HT-29 (cell line): ENCODE measurements around the gene ICAM2. TPM values are rescaled to one million over a fixed set of nuclear protein-coding genes. Genes with fewer than 3 reads are reported as not detected.

Experiments
- DNase-seq: peaks from one replicate; pipeline ENCODE4 v3.0.0-alpha.2; 2015; ENCODE audit warnings: low spot score
- total RNA-seq: library from RNA; depleted of rRNA; stranded (reverse); fragments of >200 nt; shearing (Covaris generic); gene quantifications from 2 replicates; pipeline ENCODE4 v1.2.3, GENCODE V29; 2014

ICAM2 gene
- total RNA-seq, 1 experiment from 2014 or later = 0.64 TPM

DNA sequence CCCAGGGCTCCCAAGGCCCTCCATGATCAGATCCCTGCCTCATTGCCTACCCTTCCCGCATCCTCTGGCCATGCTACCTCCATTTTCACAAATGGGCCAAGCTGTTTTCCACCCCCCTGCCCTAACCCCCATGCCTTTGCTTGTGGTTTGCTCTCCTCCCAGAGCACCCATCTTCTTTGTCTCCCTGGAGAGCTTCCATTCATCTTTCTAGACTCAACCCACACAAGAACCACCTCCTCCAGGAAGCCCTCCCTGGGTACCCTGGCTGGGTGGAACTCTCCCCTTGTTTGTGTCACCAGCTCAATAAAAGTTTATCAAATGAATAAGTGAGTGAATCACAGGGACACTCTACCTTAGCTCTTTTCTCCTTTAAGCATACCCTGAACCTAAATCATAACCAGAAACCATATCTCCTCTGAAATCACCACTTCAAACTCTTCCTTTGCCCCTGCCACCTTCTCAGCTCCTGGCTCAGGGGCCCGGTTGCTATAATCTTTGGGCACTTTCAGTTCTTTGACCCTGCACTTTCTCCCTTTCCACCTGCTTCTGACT lies 44.8 kb downstream of the ICAM2 start:
- DNase-seq = no peak

DNA sequence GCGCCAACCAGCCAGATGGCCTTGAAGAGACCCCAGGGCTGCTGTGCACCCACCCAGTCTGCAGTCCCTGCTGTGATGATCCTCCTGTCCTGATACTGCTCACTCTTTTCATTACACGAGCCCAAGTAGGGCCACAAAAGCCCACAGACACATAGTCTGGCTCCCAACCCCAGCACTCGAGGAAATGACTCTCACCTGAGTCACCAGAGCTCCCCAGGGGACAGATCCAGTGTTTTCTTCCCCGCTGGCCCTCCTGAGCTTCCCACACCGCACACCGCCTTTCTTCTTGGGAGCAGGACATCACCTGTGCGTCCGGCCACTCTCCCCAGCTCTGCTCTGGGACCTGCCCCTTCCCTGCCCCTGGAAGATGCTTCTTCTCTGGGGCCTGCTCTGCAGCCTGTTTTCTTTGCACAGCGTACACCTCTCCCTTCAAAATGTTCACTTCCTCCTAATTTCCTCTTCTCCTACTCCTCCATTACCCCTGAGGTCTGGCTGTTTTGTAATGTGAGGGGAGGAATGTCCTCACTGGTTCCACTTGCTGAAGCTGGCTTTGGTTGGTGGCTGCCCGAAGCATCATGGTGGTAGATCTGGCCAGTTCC lies 45.7 kb downstream of the ICAM2 start:
- DNase-seq = no peak

DNA sequence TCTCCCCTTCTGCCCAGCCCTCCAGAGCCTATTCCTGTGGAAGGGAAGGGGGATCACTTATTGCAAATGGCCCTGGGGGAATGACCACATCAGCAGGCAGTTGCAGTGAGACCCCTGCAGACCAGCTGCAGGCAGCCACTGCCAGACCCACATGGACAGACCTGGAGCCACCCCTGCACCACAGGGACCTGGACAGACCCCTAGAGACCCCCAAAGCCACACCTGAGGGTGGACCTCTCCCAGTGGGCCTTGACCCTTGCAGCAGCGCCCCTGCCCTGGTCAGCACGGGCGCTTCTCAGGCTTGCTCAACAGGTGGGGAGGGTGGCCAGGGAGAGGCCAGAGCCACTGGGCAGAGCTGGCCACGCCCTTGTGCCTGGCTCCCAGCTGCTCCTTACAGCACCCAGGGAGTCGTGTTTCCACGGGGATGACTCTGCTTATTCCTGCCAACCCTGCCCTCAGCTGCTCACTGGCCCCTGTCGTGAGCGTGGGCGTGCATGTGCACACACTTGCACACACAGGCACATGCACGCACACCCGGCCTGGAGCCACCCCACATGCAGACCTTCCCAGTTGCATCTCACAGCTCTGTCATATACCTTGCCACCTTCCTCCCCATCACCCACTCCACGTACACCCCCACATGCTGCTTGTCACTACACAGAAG lies 46.4 kb downstream of the ICAM2 start:
- DNase-seq = no peak

DNA sequence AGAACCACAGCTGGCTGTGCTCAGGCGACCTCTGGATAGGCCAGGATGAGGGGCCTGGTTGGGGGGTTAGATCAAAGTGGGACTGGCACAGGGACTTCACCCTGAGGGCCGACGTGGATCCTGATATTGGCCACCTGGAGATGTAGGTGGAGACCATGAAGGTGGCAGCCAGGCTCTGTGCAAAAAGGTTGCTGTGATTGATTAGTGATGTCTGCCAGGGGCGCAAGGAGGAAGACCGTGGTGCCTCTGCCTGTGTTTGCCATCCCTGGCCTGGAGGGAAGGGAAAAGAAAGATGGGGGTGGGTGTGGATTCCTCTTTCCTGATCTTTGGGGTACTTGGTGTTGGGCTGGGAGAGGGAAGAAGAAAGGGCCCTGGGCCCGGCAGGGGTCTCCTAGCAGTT lies 47.2 kb downstream of the ICAM2 start:
- no peak for DNase-seq

DNA sequence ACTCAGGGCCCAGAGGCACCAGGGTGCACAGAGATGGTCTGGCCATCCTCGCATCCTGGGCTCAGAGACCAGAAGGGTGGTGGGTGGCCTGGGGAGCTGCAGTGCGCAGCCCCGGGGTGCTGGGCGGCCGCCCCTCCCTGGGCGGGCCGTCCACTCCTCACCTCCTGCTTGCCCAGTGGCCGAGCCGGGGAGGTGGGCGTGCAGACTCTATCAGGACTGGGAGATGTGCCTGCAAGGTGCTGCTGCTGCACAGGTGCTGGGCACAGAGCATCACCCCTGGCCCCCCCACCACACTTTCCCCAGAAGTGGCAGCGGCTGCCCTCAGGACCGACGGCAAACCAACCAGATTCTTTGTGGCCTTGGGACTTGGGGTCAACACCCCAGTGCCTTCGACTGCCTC lies 47.6 kb downstream of the ICAM2 start, which contains the start of gene SCN4A:
Gene SCN4A, minus strand, starts transcription at position 123 of the 400 bp plus-strand sequence. Its CDS starts 77 bp downstream, at position 46.
- DNase-seq = no peak

DNA sequence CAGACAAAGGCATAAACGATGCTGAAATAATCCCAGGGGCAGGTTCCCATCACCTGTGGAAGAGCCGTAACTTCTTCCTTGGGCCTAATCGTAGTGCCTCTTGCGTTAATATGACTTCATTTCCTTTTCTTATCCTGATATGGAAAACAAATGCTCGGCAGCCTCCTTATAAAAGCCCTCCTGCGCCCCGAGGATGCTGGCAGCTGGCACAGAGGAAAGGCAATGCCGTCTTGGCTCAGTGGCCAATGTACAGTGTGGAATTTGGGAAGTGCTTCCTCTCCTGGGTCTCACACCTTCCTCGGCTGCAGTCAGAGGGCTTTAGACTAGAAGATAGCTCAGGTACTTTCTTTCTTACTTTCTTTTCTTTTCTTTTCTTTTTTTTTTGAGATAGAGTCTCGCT lies 51.2 kb downstream of the ICAM2 start:
- DNase-seq = no peak

DNA sequence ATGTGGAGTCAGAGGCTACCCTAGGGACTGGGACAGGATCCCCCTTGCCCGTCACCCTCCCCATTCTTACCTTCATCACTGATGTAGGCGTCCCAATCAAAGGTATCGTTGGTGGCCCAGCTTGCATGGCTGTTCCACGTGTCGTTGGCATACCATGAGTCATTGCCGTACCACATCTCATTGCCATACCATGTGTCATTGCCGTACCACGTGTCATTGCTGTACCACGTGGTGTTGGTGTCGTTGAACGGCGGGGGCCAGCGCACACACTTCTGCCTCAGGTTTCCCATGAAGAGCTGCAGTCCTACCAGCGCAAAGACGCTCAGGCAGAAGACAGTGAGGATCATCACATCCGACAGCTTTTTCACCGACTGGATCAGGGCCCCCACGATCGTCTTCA lies 52.5 kb downstream of the ICAM2 start:
- DNase-seq = no peak

DNA sequence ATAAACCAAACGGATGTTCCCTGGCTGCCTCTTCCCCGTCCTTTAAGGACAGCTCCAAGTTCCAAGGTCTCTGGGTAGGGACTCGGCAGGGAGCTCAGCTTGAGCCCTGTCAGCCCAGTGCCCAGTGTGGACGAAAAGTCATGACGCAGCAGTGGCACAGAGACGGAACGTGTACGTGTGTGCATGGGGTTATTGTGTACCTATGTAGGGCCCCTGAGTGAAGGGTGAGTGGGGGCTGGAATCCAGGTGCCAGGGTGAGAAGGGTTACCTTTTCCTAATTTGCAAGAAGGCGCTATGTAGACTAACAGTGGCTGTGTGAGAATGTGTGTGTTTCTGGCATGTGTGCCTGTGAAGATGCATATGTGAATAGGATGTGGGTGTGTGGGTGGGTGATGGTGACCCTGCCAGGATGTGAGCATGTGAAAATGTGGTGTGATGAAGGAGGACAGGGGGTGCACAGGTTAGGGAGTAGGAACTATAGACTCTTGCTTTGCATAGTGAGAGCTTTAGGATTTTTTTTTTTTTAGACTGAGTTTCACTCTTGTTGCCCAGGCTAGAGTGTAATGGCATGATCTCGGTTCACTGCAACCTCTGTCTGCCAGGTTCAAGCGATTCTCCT lies 53.7 kb downstream of the ICAM2 start:
- DNase-seq = no peak

DNA sequence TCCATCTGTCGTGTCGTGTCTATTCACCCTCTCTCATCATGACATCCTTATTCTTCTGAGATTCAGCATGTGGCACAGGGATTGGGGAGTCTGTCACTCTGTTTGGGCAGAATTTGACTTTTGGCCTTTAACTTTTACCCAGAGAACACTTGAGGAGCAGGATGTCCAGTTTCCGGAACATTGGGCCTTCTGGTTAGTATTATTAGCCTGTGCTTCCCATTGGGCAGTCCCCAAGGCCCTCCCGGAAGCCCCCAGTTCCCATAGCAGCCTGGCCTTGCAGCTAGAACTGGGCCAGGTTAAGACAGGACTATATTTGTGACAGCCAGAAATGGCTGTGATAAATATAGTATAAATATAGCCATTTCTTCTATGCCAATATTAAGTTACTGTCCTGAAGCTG lies 57.3 kb downstream of the ICAM2 start:
- DNase-seq = no peak

DNA sequence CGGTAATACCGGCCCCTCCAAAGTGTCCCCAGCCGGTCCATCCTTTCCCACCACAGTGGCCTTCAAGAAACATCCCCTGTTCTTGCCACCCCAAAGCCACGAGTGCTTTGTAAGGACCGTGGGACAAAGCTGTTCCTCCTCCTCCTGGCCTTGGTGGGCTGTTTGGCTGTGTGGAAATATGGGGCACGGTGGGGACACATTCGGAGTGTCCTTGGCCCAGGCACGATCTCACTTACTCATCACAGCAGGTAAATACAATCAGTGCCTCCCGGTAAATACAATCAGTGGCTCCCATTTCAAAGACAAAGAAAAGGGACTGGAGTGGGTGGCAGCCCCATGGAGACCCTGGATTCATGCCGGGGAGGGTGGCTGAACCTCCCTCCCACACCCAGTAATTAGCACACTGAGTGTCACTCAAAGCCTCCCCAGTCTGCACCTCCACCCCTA lies 58.1 kb downstream of the ICAM2 start:
- DNase-seq = no peak

DNA sequence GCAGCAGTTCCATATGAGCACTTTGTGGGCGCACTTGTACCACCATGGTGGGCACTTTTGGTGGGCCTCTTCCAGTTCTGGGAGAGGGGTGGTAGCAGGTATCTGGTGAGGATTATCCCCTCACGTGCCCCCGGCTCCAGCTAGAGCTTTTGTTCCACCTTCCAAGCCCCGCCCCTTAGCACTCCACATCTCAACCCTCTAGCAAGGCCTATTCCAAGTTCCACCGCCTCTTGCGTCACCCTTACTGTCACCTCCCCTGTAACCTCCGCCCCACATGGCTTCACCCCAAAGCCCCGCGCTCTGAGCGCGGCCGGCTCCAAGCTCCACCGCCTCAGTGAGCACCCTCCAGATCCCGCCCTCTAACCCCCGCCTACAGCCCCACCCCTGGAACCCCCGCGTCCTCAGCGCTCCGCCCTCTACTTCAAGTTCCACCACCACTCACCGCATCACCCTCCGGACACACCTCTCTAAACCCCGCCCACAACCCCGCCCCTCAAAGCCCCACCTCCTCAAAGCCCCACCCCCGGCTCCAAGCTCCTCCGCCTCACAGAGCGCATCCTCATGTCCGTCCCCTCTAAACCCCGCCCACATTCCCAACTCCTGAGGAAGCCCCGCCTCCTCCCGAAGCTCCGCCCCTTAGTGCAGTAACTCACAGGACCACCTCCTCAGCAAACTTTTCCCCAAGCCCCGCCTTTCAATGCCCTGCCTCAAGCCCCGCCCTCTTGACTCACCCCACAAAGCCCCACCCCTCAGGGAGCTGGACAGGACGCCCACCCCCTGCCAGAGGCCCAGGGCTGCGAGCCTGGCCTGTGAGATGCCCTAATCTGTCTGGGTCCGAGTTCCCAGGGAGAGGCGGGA lies 58.8 kb downstream of the ICAM2 start:
- DNase-seq = peak; percentile 32

DNA sequence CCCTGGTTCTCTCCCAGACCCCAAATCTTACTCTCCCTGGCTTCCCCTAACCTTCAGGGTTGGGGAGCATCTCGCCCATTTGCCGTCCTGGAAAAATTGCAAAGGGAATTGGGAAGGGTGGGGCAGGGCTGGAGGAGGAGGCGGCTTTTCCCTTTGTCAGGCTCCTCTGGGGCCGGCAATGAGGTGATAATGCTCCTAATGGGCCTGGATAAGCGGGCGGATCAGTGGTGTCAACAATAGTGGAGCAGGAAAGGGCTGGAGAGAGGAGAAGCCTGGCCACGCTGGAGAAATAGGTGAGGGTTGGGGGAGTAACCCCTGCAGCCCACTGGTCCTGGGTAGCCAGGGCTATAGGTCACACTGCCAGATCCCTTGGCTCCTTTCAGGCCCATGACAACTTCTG lies 60.0 kb downstream of the ICAM2 start:
- no peak for DNase-seq

DNA sequence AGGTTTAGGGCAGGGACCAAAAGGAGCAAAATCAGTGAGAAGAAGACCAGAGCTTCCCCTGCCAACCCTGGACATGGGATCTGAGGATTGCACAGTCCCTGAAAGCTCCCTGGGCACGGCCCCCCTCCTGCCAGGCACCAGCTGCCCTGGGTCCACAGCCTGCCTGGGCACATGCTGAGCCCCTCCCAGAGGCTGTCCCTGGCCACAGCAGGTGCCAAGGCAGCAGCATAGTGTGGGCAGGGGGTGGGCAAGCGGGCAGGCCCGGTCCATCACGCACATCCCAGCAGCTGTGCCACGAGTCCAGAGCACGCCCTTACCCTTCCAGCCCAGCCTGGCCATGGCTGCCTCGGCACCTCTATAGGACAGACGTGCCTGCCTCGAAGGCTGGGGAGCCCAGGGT lies 60.4 kb downstream of the ICAM2 start:
- DNase-seq = no peak

DNA sequence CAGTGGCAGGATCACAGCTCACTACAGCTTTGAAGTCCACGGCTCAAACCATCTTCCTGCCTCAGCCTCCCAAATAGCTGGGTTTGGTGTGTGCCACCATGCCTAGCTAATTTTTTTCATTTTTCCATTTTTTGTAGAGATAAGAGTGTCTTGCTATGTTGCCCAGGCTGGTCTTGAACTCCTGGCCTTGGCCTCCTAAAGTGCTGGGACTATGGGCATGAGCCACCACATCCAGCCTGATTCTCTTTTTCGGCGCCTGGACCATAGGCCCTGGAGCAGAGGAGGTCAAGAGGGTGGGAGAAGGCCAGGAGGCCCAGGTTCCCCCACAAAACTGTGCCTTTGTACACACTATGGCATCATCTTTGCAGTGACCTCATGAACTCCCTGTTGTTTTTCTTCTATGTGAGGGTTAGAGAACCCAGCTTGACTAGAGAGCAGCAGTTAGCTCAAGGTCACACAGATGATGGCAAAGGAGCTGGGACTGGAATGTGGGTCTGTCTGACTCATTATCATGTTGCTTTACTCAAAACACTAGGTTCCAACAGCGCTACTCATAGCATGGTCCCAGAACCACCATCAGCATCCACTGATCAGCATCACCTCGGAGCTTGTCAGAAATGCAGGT lies 64.0 kb downstream of the ICAM2 start:
- DNase-seq = no peak

DNA sequence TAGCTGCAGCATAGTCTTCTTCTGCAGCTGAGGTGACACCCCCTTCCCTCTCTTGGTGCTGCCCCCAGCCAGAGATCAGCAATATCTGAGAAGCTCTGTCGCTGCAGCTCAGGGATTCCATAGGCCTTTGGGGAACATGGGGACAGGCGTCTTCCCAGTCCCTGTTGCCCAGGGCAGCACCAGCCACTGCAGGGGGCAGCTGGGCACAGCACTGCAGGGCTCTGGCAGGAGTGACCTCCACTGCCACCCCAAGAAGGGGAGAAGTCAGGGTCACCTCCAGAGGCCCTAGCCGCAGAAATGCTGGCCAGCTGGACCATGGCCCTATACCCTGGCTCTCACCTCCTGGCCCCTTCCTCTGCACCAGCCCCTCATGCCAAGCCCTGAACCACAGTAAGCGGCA lies 64.6 kb downstream of the ICAM2 start:
- DNase-seq = no peak

DNA sequence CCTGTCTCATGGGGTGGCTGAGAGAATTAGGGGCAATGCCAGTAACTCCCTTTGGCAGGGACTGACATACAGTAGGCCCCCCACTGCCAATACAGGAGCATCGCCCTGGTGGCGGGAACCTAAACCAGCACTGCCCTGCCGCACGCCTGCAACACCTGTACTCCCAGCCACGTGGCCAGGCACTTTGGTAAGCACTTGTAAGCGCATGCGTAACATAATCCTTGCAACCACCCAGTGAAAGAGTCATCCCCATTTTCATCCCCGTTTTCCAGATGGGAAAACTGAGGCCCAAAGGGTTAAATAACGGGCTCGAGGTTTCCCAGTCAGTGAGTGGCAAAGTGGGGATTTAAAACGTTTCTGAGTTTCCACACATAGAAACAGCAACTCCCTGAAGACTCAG lies 65.2 kb downstream of the ICAM2 start:
- DNase-seq = no peak

DNA sequence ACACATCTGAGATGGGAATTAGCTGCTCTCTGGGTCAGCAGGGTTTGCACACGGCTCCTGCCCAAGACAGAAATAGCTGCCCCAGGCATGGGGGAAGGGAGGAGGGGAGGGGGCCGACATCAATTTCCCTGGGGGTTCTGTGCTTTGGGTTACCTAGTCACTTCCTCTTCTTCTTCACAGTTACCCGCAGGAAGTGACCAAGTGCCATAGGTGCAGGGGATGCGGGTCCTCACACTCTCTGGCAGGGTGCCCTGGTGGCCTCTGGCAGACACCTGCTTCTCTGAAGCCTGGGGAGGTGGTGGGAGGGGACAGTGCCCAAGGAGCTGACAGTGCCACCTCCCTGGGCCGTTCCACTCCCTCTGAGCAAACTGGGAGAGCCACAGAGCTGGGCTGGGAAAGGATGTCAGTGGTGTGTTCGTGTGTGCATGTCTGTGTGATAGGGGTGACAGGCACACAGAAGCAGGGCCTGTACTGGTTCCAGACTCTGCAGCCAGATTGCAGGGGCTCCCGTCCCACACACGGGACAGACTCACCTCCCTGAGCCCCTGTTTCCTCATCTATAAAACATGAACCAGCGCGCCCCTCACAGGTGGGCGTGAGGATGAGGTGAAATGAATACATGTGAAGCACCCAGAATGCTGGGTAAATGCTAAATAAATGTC lies 65.9 kb downstream of the ICAM2 start:
- DNase-seq = no peak
